Smooth muscle cell (in vitro differentiated cells): ENCODE results near the gene POLD4. TPM values are rescaled to one million over a fixed set of nuclear protein-coding genes. Genes with fewer than 3 reads are reported as not detected.
A peak's percentile ranks its signal among the peaks of the same experiment; 100 is the strongest.

Experiments
- DNase-seq: peaks from one replicate; lab custom pipeline; 2025; ENCODE audit not compliant: unreplicated experiment; lab: John Stamatoyannopoulos, UW
- H2AFZ ChIP-seq: fragments of 200-600 bp; sonication (generic); 2 replicates; pipeline ENCODE4 v1.6.0; 2016; ENCODE audit warnings: antibody characterized with exemption, low read depth, mild to moderate bottlenecking
- H3F3A ChIP-seq: fragments of 200-600 bp; sonication (generic); 2 replicates; pipeline ENCODE4 v1.6.0; 2017; ENCODE audit warnings: antibody characterized with exemption, low read depth
- H3K27ac ChIP-seq: fragments of 200-600 bp; sonication (generic); 2 replicates; pipeline ENCODE4 v1.5.1; 2016; ENCODE audit warnings: low read depth, mild to moderate bottlenecking
- H3K27me3 ChIP-seq: fragments of 200-600 bp; sonication (generic); 2 replicates; pipeline ENCODE4 v1.6.1; 2016; ENCODE audit warnings: low read depth, mild to moderate bottlenecking
- H3K36me3 ChIP-seq: fragments of 200-600 bp; sonication (generic); 2 replicates; pipeline ENCODE4 v1.5.1; 2016; ENCODE audit warnings: low read depth
- H3K4me1 ChIP-seq: fragments of 200-600 bp; sonication (generic); 2 replicates; pipeline ENCODE4 v1.5.1; 2016; ENCODE audit warnings: low read depth
- H3K4me2 ChIP-seq: fragments of 200-600 bp; sonication (generic); 2 replicates; pipeline ENCODE4 v1.6.0; 2016; ENCODE audit warnings: mild to moderate bottlenecking
- H3K4me3 ChIP-seq: fragments of 200-600 bp; sonication (generic); 2 replicates; pipeline ENCODE4 v1.5.1; 2016; ENCODE audit warnings: mild to moderate bottlenecking
- H3K79me2 ChIP-seq: fragments of 200-600 bp; sonication (generic); 2 replicates; pipeline ENCODE4 v1.6.0; 2016; ENCODE audit warnings: low read depth, mild to moderate bottlenecking
- H3K9ac ChIP-seq: fragments of 200-600 bp; sonication (generic); 2 replicates; pipeline ENCODE4 v1.6.0; 2016; ENCODE audit warnings: low read depth
- H3K9me3 ChIP-seq: fragments of 200-600 bp; sonication (generic); replicated peaks from 2 replicates; pipeline ENCODE4 v1.5.1; 2016; ENCODE audit warnings: low read depth
- H4K20me1 ChIP-seq: fragments of 200-600 bp; sonication (generic); 2 replicates; pipeline ENCODE4 v1.6.0; 2016; ENCODE audit warnings: low read depth
- WGBS: methylation state at CpG from one replicate; pipeline ENCODE4 v1.1.7; 2016; ENCODE audit warnings: low lambda C conversion rate; 5-methylcytosine and 5-hydroxymethylcytosine counted together
- polyA plus RNA-seq: library from polyadenylated mRNA; unstranded; fragments of >200 nt; fragmentation: Nextera tagmentation; extraction: Ambion mirVana; gene quantifications from 2 replicates; pipeline ENCODE4 v1.2.1, GENCODE V29; 2016
- total RNA-seq: library from RNA; depleted of rRNA; stranded (reverse); fragments of >200 nt; gene quantifications from 2 replicates; pipeline ENCODE4 v1.2.3, GENCODE V29; 2014
- TF ChIP-seq, protein P1 (sequence below): fragments of 200-600 bp; sonication (generic); IDR thresholded peaks from 2 replicates; pipeline ENCODE4 v1.5.1; 2017; ENCODE audit warnings: borderline replicate concordance, mild to moderate bottlenecking, antibody characterized with exemption; ENCODE audit not compliant: insufficient read depth, poor library complexity, severe bottlenecking

POLD4 gene
- total and polyA plus RNA-seq, 2 experiments from 2014 or later, result 61.4 to 113 TPM

DNA sequence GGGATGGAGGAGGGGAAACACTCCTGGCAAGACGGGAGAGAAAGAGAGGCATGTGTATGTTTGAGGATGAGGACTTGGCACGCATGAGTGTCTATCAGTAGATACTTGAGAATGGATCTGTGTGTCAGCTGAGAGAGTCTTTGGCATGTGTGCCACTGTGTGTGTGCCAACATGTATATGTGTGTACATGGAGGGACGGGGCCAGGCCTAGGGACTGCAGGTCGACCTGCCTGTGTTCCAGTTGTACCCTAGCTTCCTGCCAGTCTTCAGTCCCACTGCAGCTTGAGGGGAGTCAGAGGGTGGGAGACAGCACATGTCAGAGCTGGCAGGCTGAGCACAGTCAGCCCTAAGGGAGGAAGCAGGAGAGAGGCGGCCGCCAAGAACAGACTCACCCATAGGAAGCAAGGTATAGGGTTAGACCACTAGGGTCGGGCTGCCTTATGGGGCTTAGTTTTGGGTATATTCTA lies 14.4 kb upstream of the POLD4 start:
- no peak overlapping the region for H3K4me3 ChIP-seq
- peaks cover 18% of the 10 kb centered on the region for H3K4me1 ChIP-seq
- no peak overlapping the region for H3K27ac ChIP-seq
- H4K20me1 ChIP-seq, result peaks cover 71% of the 10 kb centered on the region
- H3K9me3 ChIP-seq, result no peaks in the 10 kb centered on the region
- no peaks in the 10 kb centered on the region for H3K27me3 ChIP-seq
- H3F3A ChIP-seq, result no peaks in the 10 kb centered on the region
- no peaks in the 10 kb centered on the region for H3K79me2 ChIP-seq
- no peak for DNase-seq
- H3K4me2 ChIP-seq, result no peak overlapping the region
- H2AFZ ChIP-seq, result no peak overlapping the region
- no peaks in the 10 kb centered on the region for H3K36me3 ChIP-seq
- 90% methylated on average over 6 of the region's 7 CpGs for WGBS
- H3K9ac ChIP-seq, result no peak overlapping the region
- TF ChIP-seq, protein P1, sequence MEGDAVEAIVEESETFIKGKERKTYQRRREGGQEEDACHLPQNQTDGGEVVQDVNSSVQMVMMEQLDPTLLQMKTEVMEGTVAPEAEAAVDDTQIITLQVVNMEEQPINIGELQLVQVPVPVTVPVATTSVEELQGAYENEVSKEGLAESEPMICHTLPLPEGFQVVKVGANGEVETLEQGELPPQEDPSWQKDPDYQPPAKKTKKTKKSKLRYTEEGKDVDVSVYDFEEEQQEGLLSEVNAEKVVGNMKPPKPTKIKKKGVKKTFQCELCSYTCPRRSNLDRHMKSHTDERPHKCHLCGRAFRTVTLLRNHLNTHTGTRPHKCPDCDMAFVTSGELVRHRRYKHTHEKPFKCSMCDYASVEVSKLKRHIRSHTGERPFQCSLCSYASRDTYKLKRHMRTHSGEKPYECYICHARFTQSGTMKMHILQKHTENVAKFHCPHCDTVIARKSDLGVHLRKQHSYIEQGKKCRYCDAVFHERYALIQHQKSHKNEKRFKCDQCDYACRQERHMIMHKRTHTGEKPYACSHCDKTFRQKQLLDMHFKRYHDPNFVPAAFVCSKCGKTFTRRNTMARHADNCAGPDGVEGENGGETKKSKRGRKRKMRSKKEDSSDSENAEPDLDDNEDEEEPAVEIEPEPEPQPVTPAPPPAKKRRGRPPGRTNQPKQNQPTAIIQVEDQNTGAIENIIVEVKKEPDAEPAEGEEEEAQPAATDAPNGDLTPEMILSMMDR, result no peak

DNA sequence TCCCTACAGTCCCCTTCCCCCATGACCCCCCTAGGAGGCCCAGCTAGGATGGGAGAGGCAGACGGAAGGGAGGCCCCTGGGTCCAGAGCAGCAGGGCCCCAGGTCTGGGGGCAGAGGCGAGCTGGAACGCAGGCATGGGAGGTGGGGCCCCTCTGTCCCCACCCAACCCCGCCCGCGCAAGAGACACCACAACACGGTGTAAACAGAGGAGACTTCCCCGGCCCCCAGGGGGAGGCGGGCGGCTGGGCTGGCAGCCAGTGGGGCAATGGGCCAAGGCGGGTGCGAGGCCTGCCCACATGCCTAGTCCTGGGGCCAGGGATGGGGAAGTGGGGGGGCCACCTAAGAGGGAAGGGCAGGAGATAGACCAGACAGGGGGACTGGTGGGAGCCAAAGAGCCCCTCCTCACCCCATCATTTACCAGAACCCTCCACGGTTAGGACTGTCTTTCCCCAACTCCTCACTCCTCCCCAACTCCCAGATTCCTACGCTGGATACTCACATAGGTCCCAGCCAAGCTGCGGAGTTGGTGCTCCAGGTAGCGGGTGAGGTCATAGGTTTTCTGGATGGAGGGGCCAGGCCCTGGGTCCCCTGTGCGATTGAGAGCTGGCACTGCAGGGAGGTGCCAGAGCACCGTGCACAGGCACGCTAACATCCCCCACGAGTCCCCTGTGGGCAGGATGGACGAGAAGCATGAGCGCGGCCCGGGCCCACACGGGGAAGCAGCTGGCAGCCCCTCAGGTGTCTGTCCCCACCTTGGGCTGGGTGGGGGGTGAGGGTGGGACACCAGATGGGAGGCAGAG lies 13.8 kb upstream of the POLD4 start:
- Histone ChIP-seq H3K4me1 (peaks cover 17% of the 10 kb centered on the region), H3K27me3 (no peaks in the 10 kb centered on the region), H3K9ac (no peak overlapping the region), H3K36me3 (no peaks in the 10 kb centered on the region), H4K20me1 (peaks cover 75% of the 10 kb centered on the region), H3K9me3 (no peaks in the 10 kb centered on the region), H3F3A (no peaks in the 10 kb centered on the region), H3K4me3 (peak overlapping the region; percentile 16), H3K27ac (no peak overlapping the region), H3K4me2 (no peak overlapping the region), H2AFZ (no peak overlapping the region), H3K79me2 (no peaks in the 10 kb centered on the region)
- WGBS, result 89% methylated on average over 18 of the region's 25 CpGs
- TF ChIP-seq, protein P1, result no peak
- no peak for DNase-seq

DNA sequence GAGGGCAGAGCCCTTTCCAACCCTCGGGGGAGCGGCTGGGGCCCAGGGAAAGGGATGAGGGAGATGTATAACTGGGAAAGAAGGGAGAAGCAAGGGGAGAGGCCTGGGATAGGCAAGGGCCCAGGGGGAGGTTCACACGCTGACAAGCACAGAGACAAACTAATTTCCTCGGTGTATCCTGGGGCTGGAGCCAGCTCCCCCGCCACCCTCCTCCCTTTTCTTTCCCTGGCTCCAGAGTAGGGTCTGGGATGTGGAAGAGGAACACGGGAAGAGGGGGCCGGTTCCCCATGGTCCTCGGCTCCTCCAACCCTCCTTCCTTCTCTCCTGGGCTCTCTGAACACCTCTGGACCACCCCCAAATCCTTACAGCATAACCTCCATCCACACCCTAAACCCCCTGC lies 13.2 kb upstream of the POLD4 start:
- Histone ChIP-seq H3K79me2 (no peaks in the 10 kb centered on the region), H2AFZ (no peak overlapping the region), H3K27ac (no peak overlapping the region), H3K4me3 (peak overlapping the region; percentile 16), H3K9me3 (no peaks in the 10 kb centered on the region), H3F3A (no peaks in the 10 kb centered on the region), H3K27me3 (no peaks in the 10 kb centered on the region), H3K4me1 (peaks cover 11% of the 10 kb centered on the region), H3K4me2 (no peak overlapping the region), H4K20me1 (peaks cover 69% of the 10 kb centered on the region), H3K9ac (no peak overlapping the region), H3K36me3 (no peaks in the 10 kb centered on the region)
- 86% methylated on average over 8 of the region's 8 CpGs for WGBS
- TF ChIP-seq, protein P1, result no peak
- no peak for DNase-seq
